Measurements from ENCODE around the gene MEIS2.

Gene MEIS2

GRCh38 chr15:37115538-37115937 is 15.2 kb upstream of the MEIS2 start:
- intact Hi-C loops (cut with DNase I), result no loop called here
- no peak for DNase-seq

GRCh38 chr15:37112971-37113670 is 12.8 kb upstream of the MEIS2 start:
- intact Hi-C loops (cut with DNase I), result no loop called here
- DNase-seq, result peak in 1 of 10 donors; percentile 44

GRCh38 chr15:37112171-37112570 is 11.8 kb upstream of the MEIS2 start:
- no peak for DNase-seq
- intact Hi-C loops (cut with DNase I), result no loop called here

- DNase-seq, result no peak
- intact Hi-C loops (cut with DNase I), result no loop called here
Measured at GRCh38 chr15:37111427-37111717, 11.0 kb upstream of the MEIS2 start.

- peak in 4 of 10 donors; percentile 47 to 88 (median 70) for DNase-seq
- intact Hi-C loops (cut with DNase I), result loop anchor here (10.0 kb wide), 1 partner anchor 525 kb away; no protein-coding TSS in a partner anchor
Measured at GRCh38 chr15:37109872-37110572, 9.7 kb upstream of the MEIS2 start.

GRCh38 chr15:37109168-37109871 is 9.0 kb upstream of the MEIS2 start:
- intact Hi-C loops (cut with DNase I), result loop anchor here (10.0 kb wide), 1 partner anchor 525 kb away; no protein-coding TSS in a partner anchor
- no peak for DNase-seq

- intact Hi-C loops (cut with DNase I), result loop anchor here (10.0 kb wide), 1 partner anchor 524 kb away; no protein-coding TSS in a partner anchor
- no peak for DNase-seq
Measured at GRCh38 chr15:37108381-37109167, 8.2 kb upstream of the MEIS2 start.

GRCh38 chr15:37107744-37108380 is 7.5 kb upstream of the MEIS2 start:
- intact Hi-C loops (cut with DNase I), result loop anchor here (2.0 to 10.0 kb wide), 2 partner anchors 225 to 523 kb away; no protein-coding TSS in a partner anchor
- no peak for DNase-seq

GRCh38 chr15:37107071-37107743 is 6.9 kb upstream of the MEIS2 start:
- intact Hi-C loops (cut with DNase I), result loop anchor here (2.0 to 10.0 kb wide), 2 partner anchors 224 to 522 kb away; no protein-coding TSS in a partner anchor
- DNase-seq, result no peak

GRCh38 chr15:37106490-37107001 is 6.2 kb upstream of the MEIS2 start:
- DNase-seq, result peak in 6 of 10 donors; percentile 45 to 91 (median 67)
- intact Hi-C loops (cut with DNase I), result loop anchor here (2.0 to 10.0 kb wide), 2 partner anchors 224 to 522 kb away; no protein-coding TSS in a partner anchor

GRCh38 chr15:37105889-37106288 is 5.5 kb upstream of the MEIS2 start:
- intact Hi-C loops (cut with DNase I), result loop anchor here (2.0 to 10.0 kb wide), 2 partner anchors 223 to 521 kb away; no protein-coding TSS in a partner anchor

GRCh38 chr15:37105029-37105428 is 4.7 kb upstream of the MEIS2 start:
- no peak for DNase-seq
- intact Hi-C loops (cut with DNase I), result loop anchor here (10.0 kb wide), 1 partner anchor 520 kb away; no protein-coding TSS in a partner anchor

More at GRCh38 chr15:37105889-37106288, 5.5 kb upstream of the MEIS2 start:
- no peak for DNase-seq

GRCh38 chr15:37104424-37104981 is 4.2 kb upstream of the MEIS2 start:
- no peak for DNase-seq
- intact Hi-C loops (cut with DNase I), result loop anchor here (10.0 kb wide), 1 partner anchor 520 kb away; no protein-coding TSS in a partner anchor

GRCh38 chr15:37103475-37104423 is 3.4 kb upstream of the MEIS2 start:
- intact Hi-C loops (cut with DNase I), result loop anchor here (10.0 kb wide), 1 partner anchor 519 kb away; no protein-coding TSS in a partner anchor
- no peak for DNase-seq

GRCh38 chr15:37103163-37103435 is 2.8 kb upstream of the MEIS2 start:
- no peak for DNase-seq
- intact Hi-C loops (cut with DNase I), result loop anchor here (10.0 kb wide), 1 partner anchor 518 kb away; no protein-coding TSS in a partner anchor

- DNase-seq, result peak in 2 of 10 donors; percentile 68 to 76
- intact Hi-C loops (cut with DNase I), result loop anchor here (1.0 to 10.0 kb wide), 2 partner anchors 219 to 518 kb away; no protein-coding TSS in a partner anchor
Measured at GRCh38 chr15:37102305-37103162, 2.2 kb upstream of the MEIS2 start.
